SK-N-SH (cell line): ENCODE measurements around the gene PCSK2. TPM values are rescaled to one million over a fixed set of nuclear protein-coding genes. Genes with fewer than 3 reads are reported as not detected.

Experiments
- CTCF ChIA-PET: fragments of 300-600, 350-600 bp; formaldehyde crosslinking; extraction: SDS; loops from one replicate; lab custom pipeline; 2021; lab: Yijun Ruan, JAX
- POLR2A ChIA-PET: fragments of 350-600 bp; sonication (Branson Sonifier 250); formaldehyde crosslinking; extraction: SDS; loops from one replicate; lab custom pipeline; 2020; ENCODE audit warnings: antibody characterized with exemption, inconsistent platforms; lab: Yijun Ruan, JAX
- DNase-seq: peaks from one replicate; pipeline ENCODE4 v3.0.0; 2012
- H2AFZ ChIP-seq: fragments of 200-600 bp; sonication (generic); 2 replicates; pipeline ENCODE4 v1.8.1; 2016; ENCODE audit warnings: antibody characterized with exemption, mild to moderate bottlenecking, low read depth
- H3F3A ChIP-seq: fragments of 200-600 bp; sonication (generic); replicated peaks from 2 replicates; pipeline ENCODE3; 2016; ENCODE audit warnings: antibody characterized with exemption, mild to moderate bottlenecking; ENCODE audit not compliant: insufficient read depth
- H3K27ac ChIP-seq, 2 experiments: fragments of 200-500 bp in 1 of 2; fragments of 200-600 bp in 1 of 2; sonication (Bioruptor generic) in 1 of 2; sonication (generic), shearing (Covaris generic) in 1 of 2; 2 replicates each; pipeline versions ENCODE4 v1.5.1 to v1.6.1; 2014 to 2016; ENCODE audit warnings: low read depth in 2 of 2, inconsistent platforms in 1 of 2, low read length in 1 of 2, mild to moderate bottlenecking in 1 of 2, mixed read lengths in 1 of 2
- H3K27me3 ChIP-seq: fragments of 200-600 bp; sonication (generic), shearing (Covaris generic); 2 replicates; pipeline ENCODE4 v1.6.1; 2016; ENCODE audit warnings: mixed run types; ENCODE audit not compliant: insufficient read depth
- H3K36me3 ChIP-seq, 2 experiments: fragments of 200-500 bp in 1 of 2; fragments of 200-600 bp in 1 of 2; sonication (Bioruptor generic) in 1 of 2; sonication (generic) in 1 of 2; replicated peaks in 1 of 2; 2 replicates each; pipeline versions ENCODE3 to v1.5.1; 2014 to 2016; ENCODE audit warnings: low read length in 1 of 2, mild to moderate bottlenecking in 1 of 2; ENCODE audit not compliant: insufficient read depth in 2 of 2, control insufficient read depth in 1 of 2
- H3K4me1 ChIP-seq, 2 experiments: fragments of 200-500 bp in 1 of 2; fragments of 200-600 bp in 1 of 2; sonication (Bioruptor generic) in 1 of 2; sonication (generic), shearing (Covaris generic) in 1 of 2; 2 replicates each; pipeline versions ENCODE4 v1.5.1 to v1.6.1; 2014 to 2016; ENCODE audit warnings: low read depth in 1 of 2, low read length in 1 of 2, mixed run types in 1 of 2; ENCODE audit not compliant: insufficient read depth in 2 of 2, control insufficient read depth in 1 of 2
- H3K4me2 ChIP-seq: fragments of 200-600 bp; sonication (generic), shearing (Covaris generic); 2 replicates; pipeline ENCODE4 v1.6.1; 2017; ENCODE audit warnings: mixed run types
- H3K4me3 ChIP-seq, 2 experiments: fragments of 200-500 bp in 1 of 2; fragments of 200-600 bp in 1 of 2; sonication (Bioruptor generic) in 1 of 2; sonication (generic), shearing (Covaris generic) in 1 of 2; 2 replicates each; pipeline versions ENCODE4 v1.5.1 to v1.8.1; 2014 to 2016; ENCODE audit warnings: low read depth in 2 of 2, inconsistent platforms in 1 of 2, low read length in 1 of 2, mild to moderate bottlenecking in 1 of 2, mixed read lengths in 1 of 2, moderate library complexity in 1 of 2
- H3K79me2 ChIP-seq: fragments of 200-600 bp; sonication (generic); 2 replicates; pipeline ENCODE4 v1.8.1; 2017; ENCODE audit warnings: mild to moderate bottlenecking; ENCODE audit not compliant: insufficient read depth
- H3K9ac ChIP-seq: fragments of 200-600 bp; sonication (generic); 2 replicates; pipeline ENCODE4 v1.6.1; 2017; ENCODE audit warnings: mixed run types
- H3K9me2 ChIP-seq: fragments of 200-600 bp; sonication (generic); 2 replicates; pipeline ENCODE4 v1.6.1; 2017; ENCODE audit warnings: mixed run types
- H3K9me3 ChIP-seq: fragments of 200-600 bp; sonication (generic); 2 replicates; pipeline ENCODE4 v1.6.1; 2017; ENCODE audit warnings: mixed run types, mild to moderate bottlenecking, moderate library complexity
- H4K20me1 ChIP-seq: fragments of 200-600 bp; sonication (generic); 2 replicates; pipeline ENCODE4 v1.6.1; 2017; ENCODE audit warnings: mild to moderate bottlenecking, mixed run types; ENCODE audit not compliant: insufficient read depth
- CTCF ChIP-seq: fragments of 200-600 bp; sonication (generic); IDR thresholded peaks from 2 replicates; pipeline ENCODE4 v1.6.1; 2017; ENCODE audit warnings: antibody characterized with exemption, mild to moderate bottlenecking, moderate library complexity
- FOSL2 ChIP-seq: IDR thresholded peaks from 2 replicates; pipeline ENCODE4 v1.4.0; 2012; ENCODE audit warnings: low read depth, mild to moderate bottlenecking, moderate library complexity, borderline replicate concordance
- GATA2 ChIP-seq: sonication (generic); formaldehyde crosslinking; IDR thresholded peaks from 2 replicates; pipeline ENCODE4 v1.5.0; 2020; ENCODE audit warnings: mild to moderate bottlenecking, missing genetic modification reagents
- JUND ChIP-seq: IDR thresholded peaks from 2 replicates; pipeline ENCODE4 v1.4.0; 2012
- SIN3A ChIP-seq: IDR thresholded peaks from 2 replicates; pipeline ENCODE4 v1.6.1; 2012; ENCODE audit warnings: low read depth, mild to moderate bottlenecking, low read length, moderate library complexity, borderline replicate concordance
- TAF1 ChIP-seq: IDR thresholded peaks from 2 replicates; pipeline ENCODE4 v1.6.1; 2012; ENCODE audit warnings: low read depth, mild to moderate bottlenecking, low read length, moderate library complexity, borderline replicate concordance
- ZBTB33 ChIP-seq: IDR thresholded peaks from 2 replicates; pipeline ENCODE4 v1.4.0; 2012; ENCODE audit warnings: low read depth, borderline replicate concordance
- WGBS: methylation state at CpG from one replicate; pipeline ENCODE4 v1.1.6; 2017; ENCODE audit warnings: low lambda C conversion rate; 5-methylcytosine and 5-hydroxymethylcytosine counted together
- polyA plus RNA-seq, 3 experiments: library from polyadenylated mRNA; depleted of rRNA; stranded (reverse); fragments of >200 nt; gene quantifications; 2 replicates each; pipeline ENCODE4 v1.2.3, GENCODE V29; 2012

Gene PCSK2
- polyA plus RNA-seq, 1 of the 3 experiments (the other 2 are of a cell fraction): not detected

- no peaks in the 10 kb centered on the region for H4K20me1 ChIP-seq
- no peak overlapping the region for H3K4me2 ChIP-seq
- no peaks in the 10 kb centered on the region for H3K36me3 ChIP-seq
- H2AFZ ChIP-seq: no peak overlapping the region
- H3K4me1 ChIP-seq: no peaks in the 10 kb centered on the region
- no peak overlapping the region for H3K9ac ChIP-seq
- H3K9me3 ChIP-seq: no peaks in the 10 kb centered on the region
- no peaks in the 10 kb centered on the region for H3K79me2 ChIP-seq
- no peaks in the 10 kb centered on the region for H3K27me3 ChIP-seq
- no peak overlapping the region for H3K4me3 ChIP-seq
- no peaks in the 10 kb centered on the region for H3K9me2 ChIP-seq
- no peak overlapping the region for H3K27ac ChIP-seq
- ChIA-PET POLR2A (no interaction called here), CTCF (interaction anchor here (1.3 to 2.2 kb wide), 5 partner anchors 12 to 665 kb away, joined by 3 to 7 read pairs (median 3); no protein-coding TSS in a partner anchor)
- whole genome bisulfite sequencing: 33% methylated on average over 7 of the region's 7 CpGs
- no peak for DNase-seq
- no peak for TF ChIP-seq JUND
- TF ChIP-seq FOSL2: no peak
- TF ChIP-seq ZBTB33: no peak
- TF ChIP-seq CTCF: no peak
- no peak for TF ChIP-seq GATA2
- TF ChIP-seq SIN3A: no peak
- no peaks in the 10 kb centered on the region for H3F3A ChIP-seq
Observed at GRCh38 chr20:17466641-17467040, 239.8 kb downstream of the PCSK2 start.

- H2AFZ ChIP-seq: no peak overlapping the region
- H3K79me2 ChIP-seq: no peaks in the 10 kb centered on the region
- no peak overlapping the region for H3K9ac ChIP-seq
- TF ChIP-seq SIN3A (no peak), TAF1 (no peak)
- H3K4me3 ChIP-seq: no peak overlapping the region
- no peaks in the 10 kb centered on the region for H3K36me3 ChIP-seq
- H3K27ac ChIP-seq: no peak overlapping the region
- no peaks in the 10 kb centered on the region for H3F3A ChIP-seq
- DNase-seq: no peak
- no peak overlapping the region for H3K4me2 ChIP-seq
- H3K9me3 ChIP-seq: no peaks in the 10 kb centered on the region
- no peaks in the 10 kb centered on the region for H3K4me1 ChIP-seq
- 25% methylated on average over 4 of the region's 4 CpGs for WGBS
- H3K27me3 ChIP-seq: no peaks in the 10 kb centered on the region
- POLR2A ChIA-PET: no interaction called here
- H3K9me2 ChIP-seq: no peaks in the 10 kb centered on the region
- CTCF ChIA-PET: interaction anchor here (1.4 to 2.2 kb wide), 2 partner anchors 36 to 471 kb away, joined by 3 to 7 read pairs; no protein-coding TSS in a partner anchor
- H4K20me1 ChIP-seq: no peaks in the 10 kb centered on the region
Observed at GRCh38 chr20:17467120-17467655, 240.3 kb downstream of the PCSK2 start.
